Ishikawa (cell line): Measurements from ENCODE around the gene FNDC11.

Experiments
- CEBPB ChIP-seq: IDR thresholded peaks from 2 replicates; pipeline ENCODE4 v1.6.1; 2012
- CREB1 ChIP-seq: IDR thresholded peaks from 2 replicates; pipeline ENCODE4 v1.6.1; 2012; ENCODE audit warnings: low read depth
- EGR1 ChIP-seq: IDR thresholded peaks from 2 replicates; pipeline ENCODE4 v1.6.1; 2012
- EP300 ChIP-seq: IDR thresholded peaks from 2 replicates; pipeline ENCODE4 v1.6.1; 2012; ENCODE audit warnings: borderline replicate concordance
- FOXM1 ChIP-seq: IDR thresholded peaks from 2 replicates; pipeline ENCODE4 v1.6.1; 2012; ENCODE audit warnings: low read depth, borderline replicate concordance
- MAX ChIP-seq: IDR thresholded peaks from 2 replicates; pipeline ENCODE4 v1.6.1; 2012
- NFIC ChIP-seq: IDR thresholded peaks from 2 replicates; pipeline ENCODE4 v1.6.1; 2012
- RAD21 ChIP-seq: IDR thresholded peaks from 2 replicates; pipeline ENCODE4 v1.6.1; 2012; ENCODE audit warnings: low read depth
- REST ChIP-seq: IDR thresholded peaks from 2 replicates; pipeline ENCODE4 v1.6.1; 2012; ENCODE audit warnings: low read depth, mild to moderate bottlenecking
- TAF1 ChIP-seq: IDR thresholded peaks from 2 replicates; pipeline ENCODE4 v1.6.1; 2012; ENCODE audit warnings: low read depth, mild to moderate bottlenecking
- TCF12 ChIP-seq: IDR thresholded peaks from 2 replicates; pipeline ENCODE4 v1.6.1; 2012; ENCODE audit warnings: low read depth
- TEAD4 ChIP-seq: IDR thresholded peaks from 2 replicates; pipeline ENCODE4 v1.6.1; 2012
- USF1 ChIP-seq: IDR thresholded peaks from 2 replicates; pipeline ENCODE4 v1.6.1; 2012
- YY1 ChIP-seq: IDR thresholded peaks from 2 replicates; pipeline ENCODE4 v1.6.1; 2012; ENCODE audit warnings: low read depth
- ZBTB7A ChIP-seq: IDR thresholded peaks from 2 replicates; pipeline ENCODE4 v1.6.1; 2012; ENCODE audit warnings: low read depth

The FNDC11 gene

GRCh38 chr20:63549019-63549418, 4.9 kb upstream of the FNDC11 start:
- TF ChIP-seq REST, result no peak
- no peak for TF ChIP-seq RAD21
- no peak for TF ChIP-seq EGR1
- TF ChIP-seq TEAD4, result no peak

GRCh38 chr20:63549679-63550282, 4.2 kb upstream of the FNDC11 start:
- TF ChIP-seq TAF1 (no peak), EGR1 (no peak), ZBTB7A (no peak), TCF12 (no peak), REST (no peak), TEAD4 (no peak), USF1 (no peak), CREB1 (no peak), RAD21 (no peak), NFIC (no peak)

GRCh38 chr20:63551068-63551467, 2.9 kb upstream of the FNDC11 start:
- no peak for TF ChIP-seq YY1
- no peak for TF ChIP-seq CREB1
- TF ChIP-seq REST, result no peak
- no peak for TF ChIP-seq TCF12
- TF ChIP-seq EP300, result no peak
- TF ChIP-seq TEAD4, result no peak
- no peak for TF ChIP-seq USF1
- no peak for TF ChIP-seq CEBPB
- TF ChIP-seq FOXM1, result no peak
- TF ChIP-seq ZBTB7A, result no peak
- TF ChIP-seq TAF1, result no peak
- no peak for TF ChIP-seq NFIC
- TF ChIP-seq RAD21, result no peak
- no peak for TF ChIP-seq EGR1
- TF ChIP-seq MAX, result no peak

- peak; percentile 96 for TF ChIP-seq EP300
- peak; percentile 32 for TF ChIP-seq TAF1
- TF ChIP-seq REST, result no peak
- peak; percentile 92 for TF ChIP-seq EGR1
- TF ChIP-seq USF1, result peak; percentile 47; the same call in 1 of the 2 replicates
- TF ChIP-seq CREB1, result no peak
- peak; percentile 8 for TF ChIP-seq RAD21
- TF ChIP-seq NFIC, result peak; percentile 80
- peak; percentile 30; the same call in 1 of the 2 replicates for TF ChIP-seq CEBPB
- peak; percentile 70 for TF ChIP-seq TEAD4
- TF ChIP-seq FOXM1, result peak; percentile 89
- no peak for TF ChIP-seq YY1
- peak; percentile 86 for TF ChIP-seq ZBTB7A
- peak; percentile 63; the same call in 1 of the 2 replicates for TF ChIP-seq MAX
- peak; percentile 98 for TF ChIP-seq TCF12
Observed at GRCh38 chr20:63552481-63553249, 1.3 kb upstream of the FNDC11 start.
